IPS-15b (cell line): ENCODE results near the gene DHRSX.
"Not testable (repeated sequence)": the region's sequence is repeated elsewhere in the genome, so short reads cannot be mapped to it uniquely, and the experiment has no call there.

Experiments
- H3K27me3 ChIP-seq: one replicate; pipeline ENCODE4 v1.6.1; 2013; ENCODE audit warnings: low read length; ENCODE audit not compliant: control insufficient read depth, insufficient read depth
- H3K36me3 ChIP-seq: one replicate; pipeline ENCODE4 v1.6.1; 2013; ENCODE audit warnings: low read length; ENCODE audit not compliant: control insufficient read depth, insufficient read depth
- H3K4me1 ChIP-seq: one replicate; pipeline ENCODE4 v1.6.1; 2013; ENCODE audit warnings: mild to moderate bottlenecking, low read length; ENCODE audit not compliant: control insufficient read depth, insufficient read depth
- H3K4me3 ChIP-seq: one replicate; pipeline ENCODE4 v1.5.1; 2013; ENCODE audit warnings: low read depth, low read length
- H3K9ac ChIP-seq: one replicate; pipeline ENCODE4 v1.6.1; 2013; ENCODE audit warnings: low read depth, mild to moderate bottlenecking, low read length
- H3K9me3 ChIP-seq: one replicate; pipeline ENCODE4 v1.6.1; 2013; ENCODE audit warnings: mild to moderate bottlenecking, low read length; ENCODE audit not compliant: control insufficient read depth, insufficient read depth

Gene DHRSX

DNA sequence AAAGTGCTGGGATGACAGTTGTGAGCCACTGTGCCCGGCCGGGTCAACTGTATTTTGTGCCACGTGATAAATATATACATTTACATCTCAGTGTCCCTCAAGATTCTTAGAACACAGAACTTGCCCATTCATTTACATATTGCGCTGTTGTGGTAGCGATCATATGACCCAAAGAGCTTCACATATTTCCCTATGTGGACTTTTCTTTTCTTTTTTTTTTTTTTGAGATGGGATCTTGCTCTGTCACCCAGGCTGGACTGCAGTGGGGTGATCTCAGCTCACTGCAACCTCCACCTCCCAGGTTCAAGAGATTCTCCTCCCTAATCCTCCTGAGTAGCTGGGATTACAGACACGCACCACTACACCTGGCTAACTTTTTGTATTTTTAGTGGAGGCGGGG is 180.7 kb downstream of the DHRSX start:
- Histone ChIP-seq H3K27me3 (no peaks in the 10 kb centered on the region), H3K9ac (no peak overlapping the region), H3K4me1 (no peaks in the 10 kb centered on the region), H3K9me3 (no peaks in the 10 kb centered on the region), H3K4me3 (no peak overlapping the region), H3K36me3 (no peaks in the 10 kb centered on the region)

- H3K9ac ChIP-seq: no peak overlapping the region
- no peaks in the 10 kb centered on the region for H3K36me3 ChIP-seq
- no peaks in the 10 kb centered on the region for H3K9me3 ChIP-seq
- H3K4me3 ChIP-seq: no peak overlapping the region
- no peaks in the 10 kb centered on the region for H3K27me3 ChIP-seq
- no peaks in the 10 kb centered on the region for H3K4me1 ChIP-seq
These were observed 182.4 kb downstream of the DHRSX start for GRCh38 chrX:2318371-2318770.

- H3K9me3 ChIP-seq: no peaks in the 10 kb centered on the region
These were observed 183.2 kb downstream of the DHRSX start for GRCh38 chrX:2317527-2318055.

GRCh38 chrX:2316534-2316933 is 184.2 kb downstream of the DHRSX start:
- Histone ChIP-seq H3K9ac (no peak overlapping the region), H3K4me3 (no peak overlapping the region), H3K4me1 (peaks cover under 1% of the 10 kb centered on the region)

More at GRCh38 chrX:2317527-2318055, 183.2 kb downstream of the DHRSX start:
- no peaks in the 10 kb centered on the region for H3K27me3 ChIP-seq
- H3K9ac ChIP-seq: no peak overlapping the region
- H3K4me3 ChIP-seq: no peak overlapping the region
- H3K4me1 ChIP-seq: no peaks in the 10 kb centered on the region
- H3K36me3 ChIP-seq: no peaks in the 10 kb centered on the region

GRCh38 chrX:2315434-2315833 is 185.3 kb downstream of the DHRSX start:
- peaks cover 6% of the 10 kb centered on the region for H3K4me1 ChIP-seq
- no peaks in the 10 kb centered on the region for H3K36me3 ChIP-seq
- no peaks in the 10 kb centered on the region for H3K27me3 ChIP-seq
- no peak overlapping the region for H3K9ac ChIP-seq
- no peaks in the 10 kb centered on the region for H3K9me3 ChIP-seq
- no peak overlapping the region for H3K4me3 ChIP-seq

More at GRCh38 chrX:2316534-2316933, 184.2 kb downstream of the DHRSX start:
- Histone ChIP-seq H3K36me3 (no peaks in the 10 kb centered on the region), H3K9me3 (no peaks in the 10 kb centered on the region), H3K27me3 (no peaks in the 10 kb centered on the region)

DNA sequence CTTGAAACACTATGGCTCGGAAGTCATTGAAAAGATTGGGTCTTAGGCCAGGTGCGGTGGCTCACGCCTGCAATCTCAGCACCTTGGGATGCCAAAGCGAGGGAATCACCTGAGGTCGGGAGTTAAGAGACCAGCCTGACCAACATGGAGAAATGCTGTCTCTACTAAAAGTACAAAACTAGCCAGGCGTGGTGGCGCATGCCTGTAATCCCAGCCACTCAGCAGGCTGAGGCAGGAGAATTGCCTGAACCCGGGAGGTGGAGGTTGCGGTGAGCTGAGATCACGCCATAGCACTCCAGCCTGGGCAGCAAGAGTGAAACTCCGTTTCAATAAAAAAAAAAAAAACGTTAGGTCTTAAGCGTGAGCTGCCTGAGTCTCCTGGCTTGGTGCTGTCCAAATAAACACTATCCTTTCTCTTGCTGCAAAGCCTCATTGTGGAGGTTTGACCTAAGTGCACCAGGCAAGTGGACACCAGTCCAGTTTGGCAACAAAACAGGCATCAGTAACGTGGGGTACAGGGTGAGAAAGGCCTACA is 185.9 kb downstream of the DHRSX start:
- Histone ChIP-seq H3K27me3 (no peaks in the 10 kb centered on the region), H3K9me3 (no peaks in the 10 kb centered on the region), H3K9ac (no peak overlapping the region), H3K4me3 (no peak overlapping the region), H3K4me1 (peaks cover 6% of the 10 kb centered on the region), H3K36me3 (no peaks in the 10 kb centered on the region)

DNA sequence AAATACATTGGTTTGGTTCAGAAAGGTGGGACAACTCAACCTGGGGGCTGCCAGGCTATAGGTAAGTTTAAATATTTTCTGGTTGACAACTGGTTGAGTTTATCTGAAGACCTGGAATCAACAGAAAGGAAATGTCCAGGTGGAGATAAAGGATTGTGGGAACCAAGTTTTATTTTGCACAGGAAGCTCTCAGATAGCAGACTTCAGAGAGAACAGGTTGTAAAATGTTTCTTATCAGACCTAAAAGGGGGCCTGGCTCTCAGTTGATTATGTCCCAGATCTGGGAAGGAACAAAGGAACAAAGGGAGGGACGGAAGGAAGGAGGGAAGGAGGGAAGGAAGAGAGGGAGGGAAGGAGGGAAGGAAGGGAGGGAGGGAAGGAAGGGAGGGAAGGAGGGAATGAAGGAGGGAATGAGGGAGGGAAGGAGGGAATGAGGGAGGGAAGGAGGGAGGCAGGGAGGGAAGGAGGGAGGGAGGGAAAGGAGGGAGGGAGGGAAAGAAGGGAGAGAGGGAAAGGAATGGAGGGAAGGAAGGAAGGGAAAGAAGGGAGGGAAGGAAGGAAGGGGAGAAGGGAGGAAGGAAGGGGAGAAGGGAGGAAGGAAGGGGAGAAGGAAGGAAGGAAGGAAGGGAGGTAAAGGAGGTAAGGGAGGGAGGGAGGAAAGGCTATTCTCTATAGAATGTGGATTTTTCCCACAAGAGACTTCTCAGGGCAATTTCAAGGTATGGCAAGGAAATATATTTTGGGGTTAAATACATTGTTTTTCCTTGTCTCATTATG is 186.7 kb downstream of the DHRSX start:
- Histone ChIP-seq H3K9me3 (no peaks in the 10 kb centered on the region), H3K36me3 (no peaks in the 10 kb centered on the region), H3K4me1 (peaks cover 6% of the 10 kb centered on the region), H3K9ac (no peak overlapping the region), H3K27me3 (no peaks in the 10 kb centered on the region), H3K4me3 (no peak overlapping the region)

DNA sequence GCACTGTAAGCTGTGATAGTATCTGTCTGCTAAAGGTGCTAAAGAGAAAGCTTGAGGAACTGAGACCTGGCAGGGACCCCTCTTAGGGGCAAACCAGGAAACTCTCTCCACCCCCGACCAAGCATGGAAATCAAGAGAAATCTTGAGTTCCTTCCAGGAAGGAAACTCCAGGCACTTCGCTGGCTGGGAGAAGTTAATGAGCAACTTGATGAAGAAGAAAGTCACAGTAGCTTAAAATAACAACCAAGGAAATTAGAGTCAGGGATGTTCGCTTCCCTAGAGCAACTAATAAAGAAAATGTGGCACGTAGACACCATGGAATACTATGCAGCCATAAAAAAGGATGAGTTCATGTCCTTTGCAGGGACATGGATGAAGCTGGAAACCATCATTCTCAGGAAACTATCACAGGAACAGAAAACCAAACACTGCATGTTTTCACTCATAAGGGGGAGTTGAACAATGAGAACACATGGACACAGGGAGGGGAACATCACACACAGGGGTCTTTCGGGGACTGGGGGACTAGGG is 188.7 kb downstream of the DHRSX start:
- not testable (repeated sequence) for H3K4me1 ChIP-seq, H3K4me3 ChIP-seq, H3K36me3 ChIP-seq, H3K27me3 ChIP-seq, H3K9ac ChIP-seq, H3K9me3 ChIP-seq

DNA sequence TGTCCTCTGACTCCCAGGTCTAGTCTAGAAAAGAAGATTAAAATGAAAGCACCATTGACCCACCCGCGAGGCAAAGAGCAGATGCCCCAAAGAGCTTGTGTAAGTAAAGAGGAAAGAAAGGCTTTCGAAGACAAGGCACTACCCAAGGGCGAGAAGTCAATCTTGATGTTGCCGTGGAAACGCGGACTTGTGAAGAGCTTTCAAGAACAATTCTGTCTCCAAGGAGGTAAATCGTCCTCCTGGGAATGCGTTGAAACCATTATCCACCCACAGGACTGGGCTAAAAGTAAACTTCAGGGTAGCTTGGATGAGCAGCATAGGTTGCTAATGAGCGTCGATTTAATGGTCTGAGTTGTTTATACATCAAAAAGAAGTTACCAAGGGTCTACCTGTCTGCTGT is 189.3 kb downstream of the DHRSX start:
- H3K9me3 ChIP-seq: no peaks in the 10 kb centered on the region
- no peak overlapping the region for H3K4me3 ChIP-seq
- no peaks in the 10 kb centered on the region for H3K36me3 ChIP-seq
- H3K9ac ChIP-seq: no peak overlapping the region
- H3K27me3 ChIP-seq: no peaks in the 10 kb centered on the region
- H3K4me1 ChIP-seq: peaks cover 6% of the 10 kb centered on the region

- Histone ChIP-seq H3K27me3 (no peaks in the 10 kb centered on the region), H3K4me3 (no peak overlapping the region), H3K36me3 (no peaks in the 10 kb centered on the region), H3K4me1 (no peaks in the 10 kb centered on the region), H3K9ac (no peak overlapping the region), H3K9me3 (no peaks in the 10 kb centered on the region)
These were observed 198.9 kb downstream of the DHRSX start for GRCh38 chrX:2301901-2302300.

DNA sequence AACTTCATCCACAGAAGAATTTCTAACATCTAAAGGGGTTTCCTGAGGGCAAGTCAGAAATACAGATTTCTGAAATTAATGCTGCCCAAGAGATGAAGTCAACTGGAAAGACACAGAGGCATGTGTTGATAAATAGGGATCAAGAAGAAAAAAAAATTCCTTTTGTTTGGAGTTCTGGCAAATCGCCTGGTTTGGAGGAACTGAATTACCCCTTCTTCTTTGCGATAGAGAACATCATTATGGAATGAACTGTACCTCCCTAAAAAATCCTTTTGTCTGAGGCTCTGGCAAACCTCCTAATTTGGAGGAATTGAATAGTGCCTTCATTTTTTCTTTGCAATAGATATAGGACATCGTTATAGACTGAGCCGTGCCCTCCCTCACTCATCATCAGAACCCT is 200.9 kb downstream of the DHRSX start:
- Histone ChIP-seq H3K9ac (no peak overlapping the region), H3K36me3 (no peaks in the 10 kb centered on the region), H3K9me3 (no peaks in the 10 kb centered on the region), H3K4me3 (no peak overlapping the region), H3K4me1 (no peaks in the 10 kb centered on the region), H3K27me3 (no peaks in the 10 kb centered on the region)

DNA sequence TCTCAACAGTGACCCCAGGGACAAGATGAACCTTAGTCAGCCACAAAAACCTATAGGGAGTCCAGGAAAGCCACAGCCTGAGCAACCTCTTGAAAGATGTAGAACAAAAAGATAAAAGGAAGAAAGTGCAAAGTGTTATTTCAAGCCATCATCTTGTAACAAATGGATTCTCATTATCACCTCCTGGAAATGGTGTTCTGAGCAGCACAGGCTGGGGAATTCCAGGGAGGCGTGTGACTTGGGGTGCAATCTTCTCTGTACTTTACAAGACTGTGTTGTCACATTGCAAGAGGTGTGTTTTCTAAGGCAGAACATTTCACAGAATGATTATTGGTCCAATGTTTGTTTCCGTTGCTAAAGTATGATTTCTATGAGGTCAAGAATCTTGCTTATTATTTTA is 214.0 kb downstream of the DHRSX start:
- Histone ChIP-seq H3K9me3 (peaks cover 6% of the 10 kb centered on the region), H3K4me1 (no peaks in the 10 kb centered on the region), H3K36me3 (peaks cover 5% of the 10 kb centered on the region), H3K27me3 (no peaks in the 10 kb centered on the region), H3K9ac (no peak overlapping the region), H3K4me3 (no peak overlapping the region)
